ENCODE measurements around the gene C2CD5. TPM values are rescaled to one million over a fixed set of nuclear protein-coding genes. Genes with fewer than 3 reads are reported as not detected.

Gene C2CD5
- total RNA-seq, 1 donor from 2014 or later, result 38.0 TPM

DNA sequence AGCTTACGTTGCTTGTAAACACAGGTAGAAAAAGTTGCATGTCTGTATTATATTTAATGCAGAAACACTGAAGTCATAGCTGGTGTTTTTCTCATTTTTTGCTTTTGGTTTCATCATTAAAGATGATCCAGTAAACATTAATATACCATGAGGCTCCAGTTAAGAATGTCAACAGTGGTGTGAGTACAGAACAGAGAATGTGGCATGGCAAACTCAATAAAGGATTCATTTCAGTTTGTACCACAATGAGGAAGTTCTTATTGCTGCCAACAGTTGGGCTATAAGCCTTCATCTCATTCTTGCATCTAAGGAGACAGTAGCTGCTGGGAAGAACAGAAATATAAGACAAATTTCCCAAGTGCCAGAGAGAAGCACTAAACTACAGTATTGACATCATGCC is 137.7 kb downstream of the C2CD5 start:
- intact Hi-C loops (cut with DNase I), result no loop called here
- TF ChIP-seq, protein P1, sequence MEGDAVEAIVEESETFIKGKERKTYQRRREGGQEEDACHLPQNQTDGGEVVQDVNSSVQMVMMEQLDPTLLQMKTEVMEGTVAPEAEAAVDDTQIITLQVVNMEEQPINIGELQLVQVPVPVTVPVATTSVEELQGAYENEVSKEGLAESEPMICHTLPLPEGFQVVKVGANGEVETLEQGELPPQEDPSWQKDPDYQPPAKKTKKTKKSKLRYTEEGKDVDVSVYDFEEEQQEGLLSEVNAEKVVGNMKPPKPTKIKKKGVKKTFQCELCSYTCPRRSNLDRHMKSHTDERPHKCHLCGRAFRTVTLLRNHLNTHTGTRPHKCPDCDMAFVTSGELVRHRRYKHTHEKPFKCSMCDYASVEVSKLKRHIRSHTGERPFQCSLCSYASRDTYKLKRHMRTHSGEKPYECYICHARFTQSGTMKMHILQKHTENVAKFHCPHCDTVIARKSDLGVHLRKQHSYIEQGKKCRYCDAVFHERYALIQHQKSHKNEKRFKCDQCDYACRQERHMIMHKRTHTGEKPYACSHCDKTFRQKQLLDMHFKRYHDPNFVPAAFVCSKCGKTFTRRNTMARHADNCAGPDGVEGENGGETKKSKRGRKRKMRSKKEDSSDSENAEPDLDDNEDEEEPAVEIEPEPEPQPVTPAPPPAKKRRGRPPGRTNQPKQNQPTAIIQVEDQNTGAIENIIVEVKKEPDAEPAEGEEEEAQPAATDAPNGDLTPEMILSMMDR (IDR thresholded peaks at IDR 0.05), result no peak
- Histone ChIP-seq H3K27ac (no peak overlapping the region), H3K4me3 (no peak overlapping the region), H3K36me3 (no peaks in the 10 kb centered on the region), H3K9me3 (no peaks in the 10 kb centered on the region), H3K27me3 (no peaks in the 10 kb centered on the region), H3K4me1 (peaks cover 16% of the 10 kb centered on the region)
- DNase-seq (no peak), ATAC-seq (no peak)

DNA sequence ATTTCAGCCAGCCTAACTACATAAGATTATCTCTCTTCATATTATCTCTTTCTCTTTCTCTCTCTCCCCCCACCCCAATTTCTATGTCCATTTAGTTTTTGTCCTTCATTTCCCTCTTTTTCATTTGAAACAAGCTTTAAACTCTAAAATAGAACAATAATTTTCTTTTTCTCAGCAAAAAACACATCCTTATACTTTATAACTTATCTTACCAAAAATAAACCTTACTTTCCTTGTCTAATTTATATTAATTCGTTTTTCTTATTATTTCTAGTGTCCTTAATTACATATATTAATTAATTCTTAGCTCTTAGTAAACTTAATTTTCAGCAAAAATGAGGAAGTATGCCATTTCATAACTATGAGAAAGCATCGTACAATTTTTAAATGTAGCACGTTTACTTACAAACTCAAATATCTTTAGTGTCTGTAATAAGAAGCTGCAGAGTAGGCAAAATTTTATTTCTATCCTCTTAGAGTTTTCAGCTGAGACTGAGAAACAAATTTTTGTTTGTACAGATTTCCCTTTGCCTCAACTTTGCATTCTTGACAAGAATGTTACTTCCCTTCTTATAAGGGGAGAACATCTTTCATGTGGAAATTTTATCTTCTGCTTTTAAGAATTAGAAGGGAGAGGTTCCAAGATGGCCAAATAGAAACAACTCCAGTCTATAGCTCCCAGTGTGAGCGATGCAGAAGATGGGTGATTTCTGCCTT is 144.7 kb downstream of the C2CD5 start:
- Histone ChIP-seq H3K4me3 (no peak overlapping the region), H3K4me1 (peaks cover 15% of the 10 kb centered on the region), H3K9me3 (no peaks in the 10 kb centered on the region), H3K36me3 (no peaks in the 10 kb centered on the region), H3K27ac (no peak overlapping the region), H3K27me3 (no peaks in the 10 kb centered on the region)
- DNase-seq (no peak), ATAC-seq (no peak)
- TF ChIP-seq, protein P1 (IDR thresholded peaks at IDR 0.05), result no peak
- intact Hi-C loops (cut with DNase I), result no loop called here

Other genes starting within 250 kb of the C2CD5 start
- 8.5 TPM for gene ST8SIA1, start 209.8 kb downstream of the C2CD5 start, total RNA-seq
- gene ETNK1, start 80.6 kb upstream of the C2CD5 start, total RNA-seq, result 86.2 TPM

Data from upper lobe of right lung (tissue), 1 donor.